Medulla oblongata (tissue), 1 donor: ENCODE data around the gene ZBTB34.

Experiments
- DNase-seq: peaks from one replicate; pipeline ENCODE4 v3.0.0-alpha.2; 2015; ENCODE audit errors: extremely low spot score

Gene ZBTB34

DNA sequence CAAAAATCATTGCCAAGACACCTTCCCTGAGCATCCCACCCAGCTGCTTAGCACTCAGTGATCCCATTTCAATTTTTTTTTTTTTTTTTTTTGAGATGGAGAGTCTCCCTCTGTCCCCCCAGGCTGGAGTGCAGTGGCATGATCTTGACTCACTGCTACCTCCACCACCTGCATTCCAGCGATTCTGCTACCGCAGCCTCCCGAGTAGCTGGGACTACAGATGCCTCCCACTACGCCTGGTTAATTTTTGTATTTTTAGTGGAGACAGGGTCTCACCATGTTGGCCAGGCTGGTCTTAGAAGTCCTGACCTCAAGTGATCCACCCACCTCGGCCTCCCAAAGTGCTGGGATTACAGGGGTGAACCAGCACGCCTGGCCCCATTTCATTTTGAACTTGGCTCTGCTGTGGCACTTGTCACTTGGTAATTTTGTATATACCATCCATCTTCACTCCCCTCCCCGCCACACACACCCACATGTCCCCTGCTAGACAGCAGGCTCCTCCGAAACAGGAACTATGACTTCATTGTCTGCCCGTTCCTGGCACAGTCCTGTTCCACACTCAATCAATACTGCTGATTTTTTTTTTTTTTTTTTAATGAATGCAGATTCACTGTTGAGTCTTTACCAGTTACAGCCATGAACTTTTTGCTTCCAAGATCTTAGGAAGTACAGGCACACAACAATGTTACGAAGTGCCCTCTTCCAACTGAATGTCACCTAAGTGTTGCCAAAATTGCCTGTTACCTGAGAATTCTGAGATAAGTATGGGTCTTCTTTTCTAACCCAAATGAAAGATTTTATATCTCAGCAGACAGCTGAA lies 17.3 kb upstream of the ZBTB34 start:
- DNase-seq = peak; percentile 87

GRCh38 chr9:126844085-126844484 lies 16.4 kb upstream of the ZBTB34 start:
- peak; percentile 74 for DNase-seq

- no peak for DNase-seq
Measured at GRCh38 chr9:126847051-126847450, 13.4 kb upstream of the ZBTB34 start.

DNA sequence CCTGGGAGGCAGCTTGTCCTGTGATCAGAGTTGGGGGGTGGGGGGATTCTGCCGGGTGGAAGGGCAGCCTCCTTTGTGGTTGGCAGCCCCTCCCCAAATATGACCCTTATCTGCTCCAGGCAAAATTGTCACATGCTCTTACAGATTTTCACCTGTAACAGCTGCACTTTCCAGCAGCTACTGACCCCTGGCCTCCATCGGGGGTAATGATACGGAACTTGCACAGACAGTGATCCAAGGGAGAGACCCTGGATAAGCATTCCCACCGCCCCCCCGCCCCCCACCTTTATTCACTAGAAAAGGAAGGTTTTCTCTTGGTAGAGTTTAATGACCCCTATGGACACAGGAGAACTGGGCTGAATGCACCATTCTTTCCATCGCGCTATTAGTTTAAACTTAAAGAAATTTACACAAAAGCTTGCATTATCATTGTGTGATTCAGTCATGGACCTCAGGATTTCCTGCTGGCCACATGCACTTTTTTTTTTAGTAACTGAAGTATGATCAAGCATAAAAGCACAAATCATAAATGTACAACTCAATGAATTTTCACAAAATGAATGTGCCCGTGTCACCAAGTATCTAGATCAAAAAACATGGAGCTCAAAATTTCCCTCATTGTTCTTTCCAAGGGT lies 10.7 kb upstream of the ZBTB34 start:
- no peak for DNase-seq

DNA sequence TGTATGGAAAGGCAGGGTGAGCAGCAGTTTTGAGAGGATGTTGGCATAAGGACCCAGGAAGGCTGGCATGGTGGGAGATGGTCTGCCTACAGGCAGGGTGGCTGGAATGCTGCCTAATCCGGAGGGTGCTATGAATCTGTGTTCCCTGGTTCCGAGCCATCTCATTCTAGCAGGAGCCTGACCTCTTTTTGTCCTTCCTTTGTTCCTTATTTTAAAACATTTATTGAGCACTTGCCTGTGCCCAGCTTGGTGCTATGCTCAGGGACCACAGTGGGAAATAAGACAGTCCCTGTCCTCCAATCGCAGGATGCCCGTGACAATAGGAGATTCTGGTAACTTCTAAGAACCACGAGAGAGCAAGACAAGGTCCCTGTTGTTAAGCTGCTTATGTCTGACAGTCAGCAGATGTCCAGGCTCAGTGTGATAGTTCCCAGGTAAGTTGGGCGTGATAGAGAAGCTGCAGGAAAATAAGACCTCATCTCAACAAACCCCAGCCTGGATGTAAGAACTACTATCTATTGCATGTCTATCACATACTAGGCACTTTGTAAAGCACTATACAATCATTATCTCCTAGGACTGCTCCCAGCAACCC lies 9.1 kb upstream of the ZBTB34 start:
- DNase-seq = no peak

- no peak for DNase-seq
Measured at GRCh38 chr9:126852086-126852688, 8.3 kb upstream of the ZBTB34 start.

GRCh38 chr9:126853667-126854066 lies 6.8 kb upstream of the ZBTB34 start:
- no peak for DNase-seq

GRCh38 chr9:126854734-126855133 lies 5.7 kb upstream of the ZBTB34 start:
- no peak for DNase-seq

- no peak for DNase-seq
Measured at GRCh38 chr9:126856326-126856877, 4.0 kb upstream of the ZBTB34 start.

GRCh38 chr9:126857261-126857960 lies 3.0 kb upstream of the ZBTB34 start:
- DNase-seq = no peak

DNA sequence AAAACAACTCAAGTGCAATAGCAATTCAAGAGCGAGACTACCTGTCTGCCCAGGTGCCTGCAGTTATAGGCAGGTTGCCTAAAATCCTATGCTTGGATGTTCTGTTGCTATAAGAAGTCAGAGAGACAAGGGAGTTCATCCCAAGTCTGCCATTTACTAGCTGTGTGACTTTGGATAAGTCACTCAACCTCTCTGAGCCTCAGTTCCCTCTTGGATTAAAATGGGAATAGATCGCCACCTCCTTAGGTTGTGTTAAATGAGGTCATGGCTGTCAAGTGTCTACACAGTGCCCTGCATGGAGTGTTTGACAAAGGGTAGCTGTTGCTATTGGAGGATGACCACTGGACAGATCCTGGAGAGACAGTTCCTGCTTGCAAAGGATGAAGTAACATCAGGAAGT lies 1.3 kb upstream of the ZBTB34 start:
- DNase-seq = no peak

GRCh38 chr9:126860757-126861466 lies 473 bp downstream of the ZBTB34 start:
- no peak for DNase-seq

DNA sequence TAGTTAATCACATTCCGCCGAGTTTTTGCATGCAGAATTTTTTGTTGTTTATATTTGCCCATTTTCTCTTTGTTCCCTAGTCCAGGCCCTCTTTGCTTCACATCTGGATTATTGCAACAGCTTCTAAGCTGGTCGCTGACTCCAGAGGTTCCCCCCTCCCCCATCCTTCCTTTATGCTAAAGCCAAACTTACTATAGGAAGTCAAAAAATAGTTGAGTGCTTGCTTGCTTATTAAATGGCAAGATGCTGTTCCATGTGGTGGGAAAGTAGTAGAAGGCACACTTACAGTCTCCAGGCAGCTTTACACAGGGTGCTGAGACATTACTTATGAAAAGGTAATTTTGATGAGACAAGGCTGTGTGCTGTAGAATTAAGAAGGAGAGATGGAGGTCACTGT lies 1.3 kb downstream of the ZBTB34 start:
- DNase-seq = no peak

GRCh38 chr9:126862104-126862761 lies 1.8 kb downstream of the ZBTB34 start:
- DNase-seq = peak; percentile 72

GRCh38 chr9:126864771-126865170 lies 4.3 kb downstream of the ZBTB34 start:
- no peak for DNase-seq

DNA sequence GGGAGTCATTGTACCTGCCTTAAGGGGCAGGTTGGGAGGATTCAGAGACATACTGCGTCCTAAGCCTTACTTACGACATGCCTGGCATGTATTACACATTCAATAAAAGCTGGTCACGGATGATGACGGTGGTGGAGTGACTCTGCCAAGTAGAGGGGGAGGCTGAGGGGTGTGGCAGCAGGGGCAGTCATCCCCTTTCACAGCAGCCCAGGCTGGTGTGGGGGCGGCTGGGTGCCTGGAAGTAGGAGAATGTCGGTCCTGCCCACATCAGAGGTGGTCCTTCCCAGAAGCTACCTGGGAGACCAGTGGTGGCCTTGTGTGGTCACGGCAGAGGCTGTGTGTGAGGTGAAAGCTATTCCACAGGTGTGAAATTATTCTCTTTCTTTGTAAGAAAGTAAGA lies 8.9 kb downstream of the ZBTB34 start:
- DNase-seq = no peak

DNA sequence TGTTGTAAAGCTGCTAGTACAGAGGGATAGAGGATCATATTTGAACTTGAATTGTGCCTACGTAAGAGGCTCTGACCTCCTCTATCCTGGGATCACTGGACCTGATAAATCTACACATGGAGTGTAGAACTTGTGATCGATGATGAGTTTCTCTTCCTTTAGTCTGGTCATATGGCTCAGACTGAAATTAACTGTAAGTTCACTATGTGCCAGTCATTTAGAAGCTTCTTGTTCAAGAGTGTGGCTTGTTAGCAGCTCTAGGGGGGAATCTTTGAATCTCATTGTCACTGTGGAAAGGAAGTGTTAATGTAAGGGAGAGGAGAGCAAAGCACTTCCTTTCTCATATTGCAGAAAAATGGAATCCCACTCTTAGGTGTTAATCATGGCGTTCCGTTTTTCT lies 12.1 kb downstream of the ZBTB34 start:
- DNase-seq = no peak

GRCh38 chr9:126874546-126875314 lies 14.3 kb downstream of the ZBTB34 start:
- no peak for DNase-seq

GRCh38 chr9:126875756-126876510 lies 15.5 kb downstream of the ZBTB34 start:
- DNase-seq = no peak
